Right atrium auricular region (tissue), 2 donors: ENCODE measurements around the gene RFPL1. TPM values are rescaled to one million over a fixed set of nuclear protein-coding genes. Genes with fewer than 3 reads are reported as not detected.

Experiments used
- DNase-seq: peaks from one replicate; pipeline ENCODE4 v3.0.0-alpha.2; 2019; ENCODE audit warnings: low spot score
- H3K27ac ChIP-seq, 2 donors: fragments of 200-600 bp; sonication (generic); 1 replicate in 1 of 2; 2 replicates in 1 of 2; pipeline ENCODE4 v1.5.1; 2016 to 2019
- H3K27me3 ChIP-seq, 2 donors: fragments of 200-600 bp; sonication (generic); one replicate each; pipeline versions ENCODE4 v1.5.1 to v1.6.0; 2017 to 2019
- H3K36me3 ChIP-seq: fragments of 200-600 bp; sonication (generic); one replicate; pipeline ENCODE4 v1.5.1; 2016
- H3K4me1 ChIP-seq, 2 donors: fragments of 200-600 bp; sonication (generic); one replicate each; pipeline versions ENCODE4 v1.5.1 to v1.6.0; 2017 to 2019
- H3K4me3 ChIP-seq, 2 donors: fragments of 200-600 bp; sonication (generic); 1 replicate in 1 of 2; 2 replicates in 1 of 2; pipeline ENCODE4 v1.5.1; 2017 to 2019; ENCODE audit warnings: mild to moderate bottlenecking in 1 of 2, moderate library complexity in 1 of 2
- H3K9me3 ChIP-seq, 2 donors: fragments of 200-600 bp; sonication (generic); one replicate each; pipeline ENCODE4 v1.5.1; 2019
- CTCF ChIP-seq, 2 donors: fragments of 200-600 bp; sonication (generic); IDR thresholded peaks; one replicate each; pipeline ENCODE4 v1.5.1; 2019; ENCODE audit warnings: antibody characterized with exemption in 2 of 2
- total RNA-seq, 2 donors: library from RNA; depleted of rRNA; stranded (reverse); fragments of >200 nt; gene quantifications; one replicate each; pipeline ENCODE4 v1.1.0, GENCODE V29; 2016

RFPL1 gene
- total RNA-seq, 2 donors from 2014 or later: not detected

DNA sequence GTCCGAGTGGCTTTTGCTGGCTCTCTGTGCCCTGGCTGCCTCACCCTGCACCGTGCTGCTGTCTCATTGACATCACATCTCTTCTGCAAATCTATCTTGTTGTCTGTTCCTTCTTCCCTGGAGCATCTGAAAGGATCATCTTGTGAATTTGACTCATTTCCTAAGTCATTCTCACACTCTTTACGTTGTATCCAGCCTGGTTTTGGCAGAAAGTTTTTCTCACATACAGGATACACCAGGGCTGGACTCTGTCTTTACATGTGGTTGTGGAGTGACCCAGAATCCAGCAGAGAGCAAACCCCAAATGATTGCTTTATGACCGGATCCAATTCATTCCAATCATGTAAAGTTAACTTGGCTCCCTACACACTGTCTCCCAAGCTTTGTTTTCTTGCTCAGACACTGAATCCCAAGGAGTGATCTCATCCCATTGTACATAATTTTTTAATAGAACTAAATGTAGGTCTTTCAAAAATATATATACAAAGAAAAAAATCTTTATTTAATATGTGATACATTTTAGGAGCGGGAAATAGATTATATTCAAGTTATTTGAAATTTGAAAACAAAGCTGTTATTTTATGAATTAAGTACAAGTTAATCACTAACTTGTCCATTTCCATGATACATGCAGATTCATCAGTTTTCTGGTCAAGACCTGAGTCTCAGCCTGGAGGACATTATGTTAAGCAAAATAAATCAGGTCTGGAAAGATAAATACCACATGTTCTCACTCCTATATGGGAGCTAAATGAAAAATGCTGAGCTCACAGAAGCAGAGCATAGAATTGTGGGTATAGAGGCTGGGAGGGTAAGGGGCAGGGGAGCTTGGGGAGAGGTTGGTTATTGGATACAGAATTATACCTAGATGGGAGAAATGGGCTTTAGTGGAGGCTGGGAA lies 2.9 kb upstream of the RFPL1 start:
- Histone ChIP-seq H3K9me3 (no peaks in the 10 kb centered on the region), H3K36me3 (no peaks in the 10 kb centered on the region), H3K27ac (no peak overlapping the region), H3K4me1 (no peaks in the 10 kb centered on the region), H3K27me3 (no peaks in the 10 kb centered on the region), H3K4me3 (no peak overlapping the region)
- no peak for DNase-seq
- no peak for TF ChIP-seq CTCF (IDR thresholded peaks at IDR 0.05)

DNA sequence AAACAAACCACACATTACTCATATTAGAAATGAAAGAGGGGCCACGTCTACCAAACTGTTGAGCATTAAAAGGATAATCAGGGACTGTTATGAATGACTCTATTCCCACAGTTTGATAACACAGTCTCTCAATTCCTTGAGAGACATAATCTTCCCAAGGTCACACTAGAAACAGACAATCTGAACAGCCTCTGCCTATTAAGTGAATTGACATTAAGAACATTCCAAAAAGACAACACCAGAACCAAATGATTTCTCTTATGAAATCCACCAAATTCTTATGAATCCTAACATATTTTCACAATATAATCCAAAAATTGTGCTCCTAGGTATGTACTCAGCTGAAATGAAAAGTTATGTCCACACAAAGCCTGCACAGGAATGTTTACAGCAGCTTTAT lies 4.6 kb downstream of the RFPL1 start:
- TF ChIP-seq CTCF (IDR thresholded peaks at IDR 0.05): no peak
- Histone ChIP-seq H3K4me3 (no peak overlapping the region), H3K9me3 (no peaks in the 10 kb centered on the region), H3K27me3 (no peaks in the 10 kb centered on the region), H3K4me1 (no peaks in the 10 kb centered on the region), H3K27ac (no peak overlapping the region), H3K36me3 (no peaks in the 10 kb centered on the region)
- DNase-seq: no peak

GRCh38 chr22:29443452-29443851 lies 5.1 kb downstream of the RFPL1 start:
- TF ChIP-seq CTCF (IDR thresholded peaks at IDR 0.05): no peak
- Histone ChIP-seq H3K36me3 (no peaks in the 10 kb centered on the region), H3K27me3 (no peaks in the 10 kb centered on the region), H3K27ac (no peak overlapping the region), H3K4me1 (no peaks in the 10 kb centered on the region), H3K4me3 (no peak overlapping the region), H3K9me3 (no peaks in the 10 kb centered on the region)
- DNase-seq: no peak

- Histone ChIP-seq H3K27me3 (no peaks in the 10 kb centered on the region), H3K36me3 (no peaks in the 10 kb centered on the region), H3K4me3 (no peak overlapping the region), H3K27ac (no peak overlapping the region), H3K4me1 (no peaks in the 10 kb centered on the region), H3K9me3 (no peaks in the 10 kb centered on the region)
- TF ChIP-seq CTCF (IDR thresholded peaks at IDR 0.05): no peak
- no peak for DNase-seq
These were observed 5.7 kb downstream of the RFPL1 start for GRCh38 chr22:29443861-29444792.

DNA sequence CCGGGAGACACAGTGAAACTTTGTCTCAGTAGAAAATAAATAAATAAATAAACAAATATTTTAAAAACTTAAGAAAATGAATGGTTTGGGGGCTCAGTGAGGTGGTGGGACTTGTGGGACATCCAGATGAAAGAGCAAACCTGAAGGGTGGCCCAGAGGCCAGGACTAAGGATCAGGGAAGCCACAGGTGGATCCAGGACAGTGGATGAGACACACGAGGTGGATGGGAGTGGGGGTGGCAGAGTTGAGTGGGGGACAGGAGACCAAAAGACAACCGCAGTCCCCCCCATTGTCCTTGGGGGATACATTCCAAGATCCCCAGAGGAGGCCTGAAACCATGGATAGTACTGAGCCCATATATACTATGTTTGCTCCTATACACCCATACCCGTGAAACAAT lies 7.1 kb downstream of the RFPL1 start:
- no peak for DNase-seq
- H3K9me3 ChIP-seq: no peaks in the 10 kb centered on the region
- H3K36me3 ChIP-seq: no peaks in the 10 kb centered on the region
- TF ChIP-seq CTCF (IDR thresholded peaks at IDR 0.05): no peak
- no peaks in the 10 kb centered on the region for H3K4me1 ChIP-seq
- no peak overlapping the region for H3K27ac ChIP-seq
- H3K4me3 ChIP-seq: no peak overlapping the region
- H3K27me3 ChIP-seq: no peaks in the 10 kb centered on the region
